Effector CD4-positive, alpha-beta T cell (primary cell): ENCODE measurements around the gene DDX47.
"Not testable (repeated sequence)": the region's sequence is repeated elsewhere in the genome, so short reads cannot be mapped to it uniquely, and the experiment has no call there.

Source experiments
- DNase-seq: peaks from one replicate; pipeline ENCODE4 v3.0.0-alpha.2; 2020

The DDX47 gene

GRCh38 chr12:12797794-12798152, 15.4 kb upstream of the DDX47 start:
- DNase-seq: no peak

DNA sequence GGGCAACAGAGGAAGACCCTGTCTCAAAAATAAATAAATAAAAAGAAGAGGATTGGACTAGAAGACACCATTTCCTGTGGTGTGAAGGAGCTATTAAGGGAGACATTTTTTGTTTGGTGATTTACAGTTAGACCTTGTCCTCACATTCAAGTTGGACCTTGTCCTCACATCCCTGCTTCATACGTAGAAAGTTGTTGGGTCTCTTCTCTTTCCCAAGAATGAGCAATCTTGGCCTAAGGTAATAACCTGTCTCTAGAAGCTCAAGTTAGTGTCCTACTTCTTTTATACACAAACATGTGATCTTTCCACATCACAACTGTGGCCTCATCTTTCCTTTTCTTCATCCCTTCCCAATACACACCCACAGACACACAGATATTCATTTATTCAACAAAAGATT, 14.7 kb upstream of the DDX47 start:
- DNase-seq: no peak

DNA sequence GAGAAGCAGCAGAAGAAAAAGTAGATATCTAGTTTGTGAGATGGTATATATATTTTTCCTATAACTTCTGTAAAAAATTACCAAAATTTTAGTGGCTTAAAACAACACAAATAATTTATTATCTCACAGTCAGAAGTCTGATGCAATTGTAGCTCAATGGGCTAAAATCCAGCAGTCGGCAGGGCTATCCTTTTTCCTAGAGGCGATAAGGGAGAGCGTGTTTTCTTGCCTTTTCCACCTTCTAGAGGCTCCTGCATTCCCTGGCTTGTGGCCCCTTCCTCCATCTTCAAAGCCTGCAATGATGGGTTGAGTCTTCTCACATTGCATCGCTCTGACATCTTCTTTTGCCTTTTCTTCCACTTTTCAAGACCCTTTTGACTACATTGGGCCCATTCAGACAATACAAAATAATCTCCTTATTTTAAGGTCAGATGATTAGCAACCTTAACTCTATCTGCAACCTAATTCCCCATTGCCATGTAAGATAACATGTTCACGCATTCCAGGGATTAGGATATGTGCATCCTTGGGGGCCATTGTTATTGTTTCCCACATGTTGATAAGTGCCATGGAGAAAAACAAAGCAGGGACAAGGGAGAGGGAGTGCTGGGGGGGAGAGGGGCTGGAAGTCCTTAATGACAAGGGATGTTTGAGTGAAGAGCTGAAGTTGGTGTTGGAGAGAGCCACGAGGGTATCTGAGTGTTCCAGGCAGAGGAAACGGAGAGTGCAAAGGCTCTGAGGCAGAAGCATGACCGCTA, 13.8 kb upstream of the DDX47 start:
- DNase-seq: no peak

DNA sequence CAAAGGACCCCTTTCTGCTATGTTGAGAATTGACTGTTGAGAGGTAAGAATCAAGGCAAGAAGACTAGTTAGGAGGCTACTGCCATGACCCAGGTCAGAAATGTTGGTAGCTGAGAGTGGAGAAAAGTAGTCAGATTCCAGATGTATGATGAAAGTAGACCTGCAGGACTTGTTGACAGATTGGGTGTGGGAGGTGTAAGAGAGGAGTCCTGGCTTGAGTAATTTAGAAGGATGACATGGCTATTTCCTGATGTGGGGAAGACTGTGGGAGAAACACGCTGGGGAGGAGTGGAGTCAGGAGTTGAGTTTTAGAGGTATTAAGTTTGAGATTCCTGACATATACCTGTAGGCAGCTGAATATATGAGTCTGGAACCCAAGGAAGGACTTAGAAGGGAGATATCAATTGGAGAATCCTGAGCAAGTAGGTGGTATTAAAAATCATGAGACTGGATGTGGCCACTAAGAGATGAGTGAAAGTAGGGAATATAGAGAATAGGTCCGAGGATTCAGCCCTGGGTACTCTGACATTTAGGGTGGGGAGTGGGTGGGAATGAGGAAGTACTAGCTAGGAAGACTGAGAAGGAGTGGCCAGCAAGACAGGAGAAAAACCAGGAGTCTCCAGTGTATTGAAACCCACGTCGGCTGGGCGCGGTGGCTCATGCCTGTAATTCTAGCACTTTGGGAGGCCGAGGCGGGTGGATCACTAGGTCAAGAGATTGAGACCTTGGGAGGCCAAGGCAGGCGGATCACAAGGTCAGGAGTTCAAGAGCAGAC, 12.6 kb upstream of the DDX47 start:
- DNase-seq: no peak

GRCh38 chr12:12801656-12802055, 11.5 kb upstream of the DDX47 start:
- not testable (repeated sequence) for DNase-seq

DNA sequence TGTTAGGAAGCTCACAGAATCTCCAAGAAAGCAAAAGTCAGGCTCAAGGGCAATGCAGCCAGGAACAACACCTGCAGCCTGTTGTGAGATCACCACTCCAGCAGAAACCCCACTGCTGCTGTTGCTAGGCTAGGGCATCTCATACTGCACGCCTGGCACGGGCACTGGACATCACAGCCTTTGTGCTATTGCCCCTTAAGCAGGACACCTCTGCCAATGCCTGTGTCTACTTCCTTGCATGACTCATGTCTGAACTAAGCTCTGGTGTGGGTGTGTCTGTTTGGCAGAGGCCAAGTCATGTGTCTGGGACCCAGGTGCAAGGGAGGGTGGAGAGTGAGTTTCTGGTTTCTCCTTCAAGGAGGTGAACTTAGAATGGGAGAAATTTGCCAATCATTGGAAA, 10.0 kb upstream of the DDX47 start:
- peak; percentile 30 for DNase-seq

- DNase-seq: no peak
Measured at GRCh38 chr12:12804011-12804410, 9.1 kb upstream of the DDX47 start.

GRCh38 chr12:12804432-12804886, 8.7 kb upstream of the DDX47 start:
- no peak for DNase-seq

DNA sequence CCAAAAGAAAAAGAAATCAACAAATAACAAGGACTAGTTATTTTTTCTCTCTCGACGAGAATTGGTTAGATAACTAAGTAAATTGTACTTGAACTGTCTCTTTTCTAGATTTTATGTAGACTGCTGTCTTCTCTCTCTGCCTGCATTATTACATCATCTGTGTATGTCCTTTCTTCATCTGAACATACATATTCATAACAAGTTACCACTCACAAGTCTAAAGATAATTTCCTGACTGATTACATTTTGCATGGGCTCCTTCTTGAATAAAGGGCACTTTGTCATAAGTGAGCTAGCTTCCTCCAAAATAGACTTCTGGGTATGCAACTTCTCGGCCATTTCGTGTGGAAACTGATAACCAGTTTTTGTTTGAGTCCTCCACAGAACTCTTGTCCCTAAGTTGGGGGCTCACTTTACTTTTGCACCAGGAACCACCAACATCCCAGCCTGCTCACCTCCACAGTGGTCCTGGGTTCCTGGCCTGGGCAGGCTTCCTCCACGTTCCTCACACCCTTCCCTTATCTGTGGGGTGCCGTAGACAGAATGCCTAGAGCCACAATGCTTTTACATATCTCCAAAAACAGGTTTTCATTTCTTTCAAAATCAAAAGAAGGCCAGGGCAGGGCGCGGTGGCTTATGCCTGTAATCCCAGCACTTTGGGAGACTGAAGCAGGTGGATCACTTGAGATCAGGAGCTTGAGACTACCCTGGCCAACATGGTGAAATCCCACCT, 6.2 kb upstream of the DDX47 start:
- no peak for DNase-seq

- DNase-seq: not testable (repeated sequence)
Measured at GRCh38 chr12:12807517-12807903, 5.6 kb upstream of the DDX47 start.

GRCh38 chr12:12807970-12808702, 5.0 kb upstream of the DDX47 start:
- peak; percentile 51 for DNase-seq

DNA sequence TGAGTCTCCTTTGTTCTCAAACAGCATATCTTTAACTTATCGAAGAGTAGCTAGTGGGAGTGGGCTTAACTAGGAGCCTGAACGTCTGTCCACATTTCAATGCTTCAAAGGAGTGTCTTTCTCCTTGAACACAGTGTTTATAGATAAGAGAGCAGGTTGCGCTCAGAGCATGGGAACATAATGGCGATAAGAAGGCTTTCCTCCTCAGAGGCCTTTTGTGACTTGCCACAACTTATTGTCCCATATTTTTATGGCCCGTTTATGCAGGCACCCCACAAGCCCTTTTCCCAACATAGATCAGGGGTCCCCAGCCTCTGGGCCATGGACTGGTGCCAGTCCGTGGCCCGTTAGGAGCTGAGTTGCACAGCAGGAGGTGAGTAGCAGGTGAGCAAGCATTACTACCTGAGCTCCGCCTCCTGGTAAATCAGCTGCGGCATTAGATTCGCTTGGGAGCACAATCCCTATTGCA, 2.6 kb upstream of the DDX47 start:
- no peak for DNase-seq

- no peak for DNase-seq
Measured at GRCh38 chr12:12811343-12811742, 1.8 kb upstream of the DDX47 start.

- DNase-seq: no peak
Measured at GRCh38 chr12:12812174-12812573, 972 bp upstream of the DDX47 start.

GRCh38 chr12:12812618-12813119, 477 bp upstream of the DDX47 start:
- no peak for DNase-seq

GRCh38 chr12:12817616-12818015, 4.5 kb downstream of the DDX47 start:
- DNase-seq: no peak

DNA sequence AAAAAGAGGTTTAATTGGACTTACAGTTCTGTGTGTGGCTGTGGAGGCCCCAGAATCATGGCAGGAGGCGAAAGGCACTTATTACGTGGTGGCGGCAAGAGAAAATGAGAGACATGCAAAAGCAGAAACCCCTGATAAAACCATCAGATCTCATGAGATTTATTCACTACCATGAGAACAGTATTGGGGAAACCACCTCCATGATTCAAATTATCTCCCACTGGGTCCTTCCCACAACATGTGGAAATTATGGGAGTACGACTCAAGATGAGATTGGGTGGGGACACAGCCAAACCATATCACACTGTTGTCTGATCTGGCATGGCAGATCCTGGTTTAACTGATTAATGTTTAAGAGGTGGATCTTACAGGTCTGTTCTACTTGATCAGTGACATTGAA, 5.6 kb downstream of the DDX47 start:
- DNase-seq: no peak

- no peak for DNase-seq
Measured at GRCh38 chr12:12819221-12819620, 6.1 kb downstream of the DDX47 start.

- no peak for DNase-seq
Measured at GRCh38 chr12:12819752-12820311, 6.7 kb downstream of the DDX47 start.

DNA sequence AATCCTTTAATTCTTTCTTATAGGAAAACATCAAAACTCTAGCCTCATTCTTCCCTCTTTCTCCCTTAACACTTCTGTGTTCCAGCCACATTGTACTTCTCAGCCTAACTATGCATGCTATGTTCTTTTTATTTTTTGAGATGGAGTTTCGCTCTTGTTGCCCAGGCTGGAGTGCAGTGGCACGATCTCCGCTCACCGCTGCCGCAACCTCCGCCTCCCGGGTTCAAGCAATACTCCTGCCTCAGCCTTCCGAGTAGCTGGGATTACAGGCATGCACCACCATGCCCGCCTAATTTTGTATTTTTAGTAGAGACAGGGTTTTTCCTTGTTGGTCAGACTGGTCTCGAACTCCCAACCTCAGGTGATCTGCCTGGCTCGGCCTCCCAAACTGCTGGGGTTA, 7.2 kb downstream of the DDX47 start:
- DNase-seq: not testable (repeated sequence)

GRCh38 chr12:12821975-12822374, 8.8 kb downstream of the DDX47 start:
- DNase-seq: no peak

GRCh38 chr12:12822886-12823285, 9.7 kb downstream of the DDX47 start:
- no peak for DNase-seq
